ENCODE data around the gene TNIK. TPM values are rescaled to one million over a fixed set of nuclear protein-coding genes. Genes with fewer than 3 reads are reported as not detected.

TNIK gene
- total and polyA plus RNA-seq, 2 experiments from 2014 or later: 14.6 to 34.3 TPM

DNA sequence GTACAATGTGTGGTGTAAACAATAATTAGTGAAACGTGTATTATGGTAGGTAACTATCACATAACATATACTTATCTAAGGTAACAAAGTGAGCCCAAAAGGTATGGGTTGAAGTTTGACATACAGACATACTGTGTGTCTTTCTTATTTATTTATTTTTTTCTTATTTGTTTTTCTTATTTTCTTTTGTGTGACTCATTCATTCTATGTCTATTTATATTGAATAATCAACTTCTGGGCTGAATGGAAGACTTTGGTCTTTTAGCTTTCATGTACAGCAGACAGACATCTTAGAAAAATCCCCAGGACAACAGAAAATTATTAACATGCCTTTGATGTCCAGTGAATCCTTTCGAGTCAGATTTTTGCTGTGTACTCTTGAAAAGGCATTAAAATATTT, 233.4 kb downstream of the TNIK start:
- no peak overlapping the region for H2AFZ ChIP-seq
- no peaks in the 10 kb centered on the region for H3K9me2 ChIP-seq (ENCODE audit: insufficient read depth)
- no peak for ATAC-seq
- no peaks in the 10 kb centered on the region; the same call in 1 of the 2 replicates for H3K79me2 ChIP-seq (replicated peaks; ENCODE audit: insufficient read depth)
- TF ChIP-seq ZNF114 (CRISPR knock-in tag; IDR thresholded peaks at IDR 0.05) (no peak), POLR2AphosphoS5 (IDR thresholded peaks at IDR 0.05; ENCODE audit: low read depth) (no peak), ZNF331 (CRISPR knock-in tag; IDR thresholded peaks at IDR 0.05; ENCODE audit: low read depth) (no peak), EZH2 (IDR thresholded peaks at IDR 0.05; ENCODE audit: low read depth, unreplicated experiment) (no peak), EZH2phosphoT487 (IDR thresholded peaks at IDR 0.05; ENCODE audit: unreplicated experiment) (no peak), STAT1 (IDR thresholded peaks at IDR 0.05; ENCODE audit: unreplicated experiment) (no peak), NANOG (IDR thresholded peaks at IDR 0.05; ENCODE audit: borderline replicate concordance) (no peak), JUNB (IDR thresholded peaks at IDR 0.05; ENCODE audit: unreplicated experiment) (no peak), CREB1 (CRISPR knock-in tag; IDR thresholded peaks at IDR 0.05; ENCODE audit: low read depth) (no peak)
- TF ChIP-seq, protein P1, sequence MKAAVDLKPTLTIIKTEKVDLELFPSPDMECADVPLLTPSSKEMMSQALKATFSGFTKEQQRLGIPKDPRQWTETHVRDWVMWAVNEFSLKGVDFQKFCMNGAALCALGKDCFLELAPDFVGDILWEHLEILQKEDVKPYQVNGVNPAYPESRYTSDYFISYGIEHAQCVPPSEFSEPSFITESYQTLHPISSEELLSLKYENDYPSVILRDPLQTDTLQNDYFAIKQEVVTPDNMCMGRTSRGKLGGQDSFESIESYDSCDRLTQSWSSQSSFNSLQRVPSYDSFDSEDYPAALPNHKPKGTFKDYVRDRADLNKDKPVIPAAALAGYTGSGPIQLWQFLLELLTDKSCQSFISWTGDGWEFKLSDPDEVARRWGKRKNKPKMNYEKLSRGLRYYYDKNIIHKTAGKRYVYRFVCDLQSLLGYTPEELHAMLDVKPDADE (IDR thresholded peaks at IDR 0.05): no peak
- TF ChIP-seq, protein P2, sequence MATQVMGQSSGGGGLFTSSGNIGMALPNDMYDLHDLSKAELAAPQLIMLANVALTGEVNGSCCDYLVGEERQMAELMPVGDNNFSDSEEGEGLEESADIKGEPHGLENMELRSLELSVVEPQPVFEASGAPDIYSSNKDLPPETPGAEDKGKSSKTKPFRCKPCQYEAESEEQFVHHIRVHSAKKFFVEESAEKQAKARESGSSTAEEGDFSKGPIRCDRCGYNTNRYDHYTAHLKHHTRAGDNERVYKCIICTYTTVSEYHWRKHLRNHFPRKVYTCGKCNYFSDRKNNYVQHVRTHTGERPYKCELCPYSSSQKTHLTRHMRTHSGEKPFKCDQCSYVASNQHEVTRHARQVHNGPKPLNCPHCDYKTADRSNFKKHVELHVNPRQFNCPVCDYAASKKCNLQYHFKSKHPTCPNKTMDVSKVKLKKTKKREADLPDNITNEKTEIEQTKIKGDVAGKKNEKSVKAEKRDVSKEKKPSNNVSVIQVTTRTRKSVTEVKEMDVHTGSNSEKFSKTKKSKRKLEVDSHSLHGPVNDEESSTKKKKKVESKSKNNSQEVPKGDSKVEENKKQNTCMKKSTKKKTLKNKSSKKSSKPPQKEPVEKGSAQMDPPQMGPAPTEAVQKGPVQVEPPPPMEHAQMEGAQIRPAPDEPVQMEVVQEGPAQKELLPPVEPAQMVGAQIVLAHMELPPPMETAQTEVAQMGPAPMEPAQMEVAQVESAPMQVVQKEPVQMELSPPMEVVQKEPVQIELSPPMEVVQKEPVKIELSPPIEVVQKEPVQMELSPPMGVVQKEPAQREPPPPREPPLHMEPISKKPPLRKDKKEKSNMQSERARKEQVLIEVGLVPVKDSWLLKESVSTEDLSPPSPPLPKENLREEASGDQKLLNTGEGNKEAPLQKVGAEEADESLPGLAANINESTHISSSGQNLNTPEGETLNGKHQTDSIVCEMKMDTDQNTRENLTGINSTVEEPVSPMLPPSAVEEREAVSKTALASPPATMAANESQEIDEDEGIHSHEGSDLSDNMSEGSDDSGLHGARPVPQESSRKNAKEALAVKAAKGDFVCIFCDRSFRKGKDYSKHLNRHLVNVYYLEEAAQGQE (IDR thresholded peaks at IDR 0.05; ENCODE audit: unreplicated experiment): no peak
- TF ChIP-seq, protein P3, sequence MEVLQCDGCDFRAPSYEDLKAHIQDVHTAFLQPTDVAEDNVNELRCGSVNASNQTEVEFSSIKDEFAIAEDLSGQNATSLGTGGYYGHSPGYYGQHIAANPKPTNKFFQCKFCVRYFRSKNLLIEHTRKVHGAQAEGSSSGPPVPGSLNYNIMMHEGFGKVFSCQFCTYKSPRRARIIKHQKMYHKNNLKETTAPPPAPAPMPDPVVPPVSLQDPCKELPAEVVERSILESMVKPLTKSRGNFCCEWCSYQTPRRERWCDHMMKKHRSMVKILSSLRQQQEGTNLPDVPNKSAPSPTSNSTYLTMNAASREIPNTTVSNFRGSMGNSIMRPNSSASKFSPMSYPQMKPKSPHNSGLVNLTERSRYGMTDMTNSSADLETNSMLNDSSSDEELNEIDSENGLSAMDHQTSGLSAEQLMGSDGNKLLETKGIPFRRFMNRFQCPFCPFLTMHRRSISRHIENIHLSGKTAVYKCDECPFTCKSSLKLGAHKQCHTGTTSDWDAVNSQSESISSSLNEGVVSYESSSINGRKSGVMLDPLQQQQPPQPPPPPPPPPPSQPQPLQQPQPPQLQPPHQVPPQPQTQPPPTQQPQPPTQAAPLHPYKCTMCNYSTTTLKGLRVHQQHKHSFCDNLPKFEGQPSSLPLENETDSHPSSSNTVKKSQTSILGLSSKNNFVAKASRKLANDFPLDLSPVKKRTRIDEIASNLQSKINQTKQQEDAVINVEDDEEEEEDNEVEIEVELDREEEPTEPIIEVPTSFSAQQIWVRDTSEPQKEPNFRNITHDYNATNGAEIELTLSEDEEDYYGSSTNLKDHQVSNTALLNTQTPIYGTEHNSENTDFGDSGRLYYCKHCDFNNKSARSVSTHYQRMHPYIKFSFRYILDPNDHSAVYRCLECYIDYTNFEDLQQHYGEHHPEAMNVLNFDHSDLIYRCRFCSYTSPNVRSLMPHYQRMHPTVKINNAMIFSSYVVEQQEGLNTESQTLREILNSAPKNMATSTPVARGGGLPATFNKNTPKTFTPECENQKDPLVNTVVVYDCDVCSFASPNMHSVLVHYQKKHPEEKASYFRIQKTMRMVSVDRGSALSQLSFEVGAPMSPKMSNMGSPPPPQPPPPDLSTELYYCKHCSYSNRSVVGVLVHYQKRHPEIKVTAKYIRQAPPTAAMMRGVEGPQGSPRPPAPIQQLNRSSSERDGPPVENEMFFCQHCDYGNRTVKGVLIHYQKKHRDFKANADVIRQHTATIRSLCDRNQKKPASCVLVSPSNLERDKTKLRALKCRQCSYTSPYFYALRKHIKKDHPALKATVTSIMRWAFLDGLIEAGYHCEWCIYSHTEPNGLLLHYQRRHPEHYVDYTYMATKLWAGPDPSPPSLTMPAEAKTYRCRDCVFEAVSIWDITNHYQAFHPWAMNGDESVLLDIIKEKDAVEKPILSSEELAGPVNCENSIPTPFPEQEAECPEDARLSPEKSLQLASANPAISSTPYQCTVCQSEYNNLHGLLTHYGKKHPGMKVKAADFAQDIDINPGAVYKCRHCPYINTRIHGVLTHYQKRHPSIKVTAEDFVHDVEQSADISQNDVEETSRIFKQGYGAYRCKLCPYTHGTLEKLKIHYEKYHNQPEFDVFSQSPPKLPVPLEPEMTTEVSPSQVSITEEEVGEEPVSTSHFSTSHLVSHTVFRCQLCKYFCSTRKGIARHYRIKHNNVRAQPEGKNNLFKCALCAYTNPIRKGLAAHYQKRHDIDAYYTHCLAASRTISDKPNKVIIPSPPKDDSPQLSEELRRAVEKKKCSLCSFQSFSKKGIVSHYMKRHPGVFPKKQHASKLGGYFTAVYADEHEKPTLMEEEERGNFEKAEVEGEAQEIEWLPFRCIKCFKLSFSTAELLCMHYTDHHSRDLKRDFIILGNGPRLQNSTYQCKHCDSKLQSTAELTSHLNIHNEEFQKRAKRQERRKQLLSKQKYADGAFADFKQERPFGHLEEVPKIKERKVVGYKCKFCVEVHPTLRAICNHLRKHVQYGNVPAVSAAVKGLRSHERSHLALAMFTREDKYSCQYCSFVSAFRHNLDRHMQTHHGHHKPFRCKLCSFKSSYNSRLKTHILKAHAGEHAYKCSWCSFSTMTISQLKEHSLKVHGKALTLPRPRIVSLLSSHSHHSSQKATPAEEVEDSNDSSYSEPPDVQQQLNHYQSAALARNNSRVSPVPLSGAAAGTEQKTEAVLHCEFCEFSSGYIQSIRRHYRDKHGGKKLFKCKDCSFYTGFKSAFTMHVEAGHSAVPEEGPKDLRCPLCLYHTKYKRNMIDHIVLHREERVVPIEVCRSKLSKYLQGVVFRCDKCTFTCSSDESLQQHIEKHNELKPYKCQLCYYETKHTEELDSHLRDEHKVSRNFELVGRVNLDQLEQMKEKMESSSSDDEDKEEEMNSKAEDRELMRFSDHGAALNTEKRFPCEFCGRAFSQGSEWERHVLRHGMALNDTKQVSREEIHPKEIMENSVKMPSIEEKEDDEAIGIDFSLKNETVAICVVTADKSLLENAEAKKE (CRISPR knock-in tag; IDR thresholded peaks at IDR 0.05): no peak
- TF ChIP-seq, protein P4, sequence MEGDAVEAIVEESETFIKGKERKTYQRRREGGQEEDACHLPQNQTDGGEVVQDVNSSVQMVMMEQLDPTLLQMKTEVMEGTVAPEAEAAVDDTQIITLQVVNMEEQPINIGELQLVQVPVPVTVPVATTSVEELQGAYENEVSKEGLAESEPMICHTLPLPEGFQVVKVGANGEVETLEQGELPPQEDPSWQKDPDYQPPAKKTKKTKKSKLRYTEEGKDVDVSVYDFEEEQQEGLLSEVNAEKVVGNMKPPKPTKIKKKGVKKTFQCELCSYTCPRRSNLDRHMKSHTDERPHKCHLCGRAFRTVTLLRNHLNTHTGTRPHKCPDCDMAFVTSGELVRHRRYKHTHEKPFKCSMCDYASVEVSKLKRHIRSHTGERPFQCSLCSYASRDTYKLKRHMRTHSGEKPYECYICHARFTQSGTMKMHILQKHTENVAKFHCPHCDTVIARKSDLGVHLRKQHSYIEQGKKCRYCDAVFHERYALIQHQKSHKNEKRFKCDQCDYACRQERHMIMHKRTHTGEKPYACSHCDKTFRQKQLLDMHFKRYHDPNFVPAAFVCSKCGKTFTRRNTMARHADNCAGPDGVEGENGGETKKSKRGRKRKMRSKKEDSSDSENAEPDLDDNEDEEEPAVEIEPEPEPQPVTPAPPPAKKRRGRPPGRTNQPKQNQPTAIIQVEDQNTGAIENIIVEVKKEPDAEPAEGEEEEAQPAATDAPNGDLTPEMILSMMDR (conservative IDR thresholded peaks at IDR 0.05; ENCODE audit: low read depth in 2 of 2): no peak
- Mint-ChIP-seq H3K27ac (no peak overlapping the region), H3K27me3 (ENCODE audit: insufficient read depth, low read depth, poor library complexity) (peaks cover 2% of the 10 kb centered on the region), H3K4me1 (peaks cover 14% of the 10 kb centered on the region), H3K4me3 (no peak overlapping the region), H3K9me3 (peaks cover 2% of the 10 kb centered on the region; the same call in 1 of the 3 replicates), H3K36me3 (ENCODE audit: low read depth) (peaks cover 13% of the 10 kb centered on the region; the same call in 2 of the 3 replicates)
- H3K4me3 ChIP-seq: no peak overlapping the region
- no peaks in the 10 kb centered on the region for H3K4me1 ChIP-seq (ENCODE audit: insufficient read depth)
- H3K36me3 ChIP-seq (ENCODE audit: insufficient read depth): no peaks in the 10 kb centered on the region
- no peak overlapping the region for H3K4me2 ChIP-seq
- H3K27ac ChIP-seq (ENCODE audit: low read depth): no peak overlapping the region
- DNase-seq (ENCODE audit: low spot score): no peak
- H3K27me3 ChIP-seq (ENCODE audit: insufficient read depth): no peaks in the 10 kb centered on the region
- no peaks in the 10 kb centered on the region for H4K20me1 ChIP-seq (replicated peaks; ENCODE audit: insufficient read depth)
- no peaks in the 10 kb centered on the region for H3F3A ChIP-seq (replicated peaks; ENCODE audit: low read depth)
